DMS114 treated with DMSO at 0.1 percent for 48 hours (cell line): ENCODE results near the gene ICOSLG.
"Not testable (repeated sequence)": the region's sequence is repeated elsewhere in the genome, so short reads cannot be mapped to it uniquely, and the experiment has no call there.

ENCODE experiments used
- DNase-seq: peaks from one replicate; lab custom pipeline; 2025; ENCODE audit not compliant: unreplicated experiment; lab: John Stamatoyannopoulos, UW

ICOSLG gene

GRCh38 chr21:44184862-44185261 lies 55.9 kb downstream of the ICOSLG start:
- not testable (repeated sequence) for DNase-seq

- DNase-seq, result not testable (repeated sequence)
Measured at GRCh38 chr21:44182202-44182601, 58.5 kb downstream of the ICOSLG start.

DNA sequence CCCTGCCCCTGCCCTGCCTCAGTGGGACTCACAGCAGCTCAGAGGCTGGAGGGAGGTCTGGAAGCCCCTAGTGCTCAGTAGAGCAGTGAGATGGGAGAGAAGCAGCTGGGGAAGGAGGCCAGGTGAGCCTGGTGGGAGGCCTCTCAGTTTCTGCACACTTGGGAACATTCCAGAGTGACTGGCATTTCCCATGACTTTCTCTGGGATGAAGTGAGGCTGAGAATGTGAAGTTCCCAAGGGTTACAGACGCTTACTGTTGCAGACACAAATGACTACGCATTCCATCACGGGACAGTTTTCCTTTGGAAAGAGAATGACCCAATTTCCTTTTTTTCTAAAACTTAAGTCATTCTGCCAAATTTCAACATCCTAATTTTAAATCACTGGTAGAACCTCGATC lies 59.2 kb downstream of the ICOSLG start:
- DNase-seq, result not testable (repeated sequence)

DNA sequence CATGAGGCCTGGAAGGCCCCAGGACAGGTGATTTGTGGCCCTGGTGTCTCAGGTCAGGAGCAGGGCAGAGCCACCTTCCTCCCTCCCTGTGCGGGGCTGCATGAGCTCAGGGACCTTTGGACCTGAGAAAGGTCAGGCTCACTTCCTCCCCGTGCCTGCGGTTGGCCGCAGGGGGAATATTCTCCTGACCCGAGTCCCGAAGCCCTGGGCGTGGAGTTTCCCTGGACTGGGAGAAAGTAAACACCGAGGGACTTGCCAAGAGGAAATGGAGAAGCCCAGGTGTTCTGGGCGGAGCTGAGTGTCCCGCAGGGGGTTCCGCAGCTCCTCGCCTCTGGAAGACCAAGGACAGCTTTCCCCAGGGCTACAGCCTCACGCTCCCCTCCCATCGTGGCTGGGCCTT lies 64.6 kb downstream of the ICOSLG start:
- DNase-seq, result not testable (repeated sequence)

- DNase-seq, result not testable (repeated sequence)
Measured at GRCh38 chr21:44175189-44175588, 65.6 kb downstream of the ICOSLG start.
